Umbilical cord (tissue), 2 donors: ENCODE data around the gene SLC29A2. TPM values are rescaled to one million over a fixed set of nuclear protein-coding genes. Genes with fewer than 3 reads are reported as not detected.

ENCODE experiments used
- DNase-seq: peaks from one replicate; pipeline ENCODE4 v3.0.0-alpha.2; 2015; ENCODE audit warnings: low spot score
- total RNA-seq: library from RNA; depleted of rRNA; stranded (reverse); fragments of >200 nt; gene quantifications from one replicate; pipeline ENCODE4 v1.2.3, GENCODE V29; 2014; ENCODE audit warnings: low replicate concordance; ENCODE audit not compliant: insufficient read depth

The SLC29A2 gene
- total RNA-seq, 1 donor from 2014 or later = 1.4 TPM

- peak; percentile 92 for DNase-seq
Measured at GRCh38 chr11:66317723-66318599, 53.6 kb downstream of the SLC29A2 start.

GRCh38 chr11:66317322-66317722 is 54.2 kb downstream of the SLC29A2 start:
- peak; percentile 85 for DNase-seq

- peak; percentile 95 for DNase-seq
Measured at GRCh38 chr11:66316849-66317251, 54.7 kb downstream of the SLC29A2 start, which contains the start of gene CD248. TSS of gene CD248 (minus strand) at chr11:66317044. CDS start at chr11:66317027, 17 bp downstream.

- no peak for DNase-seq
Measured at GRCh38 chr11:66315921-66316811, 55.4 kb downstream of the SLC29A2 start.

- DNase-seq = no peak
Measured at GRCh38 chr11:66315498-66315885, 56.1 kb downstream of the SLC29A2 start.

GRCh38 chr11:66314561-66315497 is 56.7 kb downstream of the SLC29A2 start:
- DNase-seq = no peak

- no peak for DNase-seq
Measured at GRCh38 chr11:66314186-66314501, 57.4 kb downstream of the SLC29A2 start.

GRCh38 chr11:66313321-66314185 is 58.0 kb downstream of the SLC29A2 start:
- no peak for DNase-seq

- DNase-seq = peak; percentile 99
Measured at GRCh38 chr11:66312549-66313320, 58.8 kb downstream of the SLC29A2 start.

Other genes with a start within 250 kb of the SLC29A2 start
- 20.0 TPM for gene KLC2, start 114.1 kb downstream of the SLC29A2 start, total RNA-seq
- gene RAB1B, start 103.1 kb downstream of the SLC29A2 start, total RNA-seq = 34.7 TPM
- gene CNIH2, start 93.6 kb downstream of the SLC29A2 start, total RNA-seq = not detected
- 129 TPM for gene YIF1A, start 82.6 kb downstream of the SLC29A2 start, total RNA-seq
- gene TMEM151A, start 79.9 kb downstream of the SLC29A2 start, total RNA-seq = 0.24 TPM
- gene CD248, start 54.7 kb downstream of the SLC29A2 start, total RNA-seq = 20.7 TPM
- 4.8 TPM for gene RIN1, start 35.3 kb downstream of the SLC29A2 start, total RNA-seq
- gene BRMS1, start 26.7 kb downstream of the SLC29A2 start, total RNA-seq = 21.9 TPM
- 41.9 TPM for gene B4GAT1, start 24.1 kb downstream of the SLC29A2 start, total RNA-seq
- 2.4 TPM for gene NPAS4, start 49.3 kb upstream of the SLC29A2 start, total RNA-seq
- gene MRPL11, start 67.1 kb upstream of the SLC29A2 start, total RNA-seq = 58.0 TPM
- gene PELI3, start 95.1 kb upstream of the SLC29A2 start, total RNA-seq = 12.5 TPM
- gene DPP3, start 108.7 kb upstream of the SLC29A2 start, total RNA-seq = 24.6 TPM
- gene BBS1, start 138.9 kb upstream of the SLC29A2 start, total RNA-seq = 18.1 TPM
- gene ZDHHC24, start 174.3 kb upstream of the SLC29A2 start, total RNA-seq = 5.8 TPM
- gene ACTN3, start 175.1 kb upstream of the SLC29A2 start, total RNA-seq = not detected
- gene CTSF, start 196.8 kb upstream of the SLC29A2 start, total RNA-seq = 43.1 TPM
- gene CCDC87, start 221.3 kb upstream of the SLC29A2 start, total RNA-seq = 0.24 TPM
- gene CCS, start 221.4 kb upstream of the SLC29A2 start, total RNA-seq = 18.8 TPM
- 90.5 TPM for gene RBM14, start 244.9 kb upstream of the SLC29A2 start, total RNA-seq